ENCODE measurements around the gene ACOX1. TPM values are rescaled to one million over a fixed set of nuclear protein-coding genes. Genes with fewer than 3 reads are reported as not detected.

Gene ACOX1
- total and polyA plus RNA-seq, 2 of the 13 experiments (the other 11 are each of a cell fraction or from before 2014, with no cell fraction given) = 86.4 to 120 TPM

- TF ChIP-seq TERF1 (CRISPR knock-in tag; IDR thresholded peaks at IDR 0.05) (no peak), ATF7-NPFF (CRISPR knock-in tag; IDR thresholded peaks at IDR 0.05; ENCODE audit: low read depth) (peak; percentile 96), TRIM22 (IDR thresholded peaks at IDR 0.05) (no peak), RFXAP (CRISPR knock-in tag; IDR thresholded peaks at IDR 0.05; ENCODE audit: borderline replicate concordance) (peak; percentile 94), WIZ (CRISPR knock-in tag; IDR thresholded peaks at IDR 0.05) (peak; percentile 75; the same call in 1 of the 2 replicates), KAT2B (IDR thresholded peaks at IDR 0.05; ENCODE audit: borderline replicate concordance, low read depth, low read length) (no peak), FOXO1 (CRISPR knock-in tag; IDR thresholded peaks at IDR 0.05) (peak; percentile 64; the same call in 1 of the 2 replicates), ZNF512 (CRISPR knock-in tag; IDR thresholded peaks at IDR 0.05) (no peak), ZSCAN31 (CRISPR knock-in tag; IDR thresholded peaks at IDR 0.05; ENCODE audit: low read depth) (peak; percentile 86), ZSCAN29 (CRISPR knock-in tag; conservative IDR thresholded peaks at IDR 0.05) (peak; percentile 83; the same call in 1 of the 2 replicates), MEF2D (CRISPR knock-in tag; IDR thresholded peaks at IDR 0.05) (peak; percentile 84; the same call in 1 of the 2 replicates), SMARCC2 (IDR thresholded peaks at IDR 0.05) (no peak), LCORL (IDR thresholded peaks at IDR 0.05) (no peak), LCORL (CRISPR knock-in tag; IDR thresholded peaks at IDR 0.05) (peak; percentile 88), AKNA (CRISPR knock-in tag; IDR thresholded peaks at IDR 0.05; ENCODE audit: borderline replicate concordance) (no peak), CHCHD3 (CRISPR knock-in tag; IDR thresholded peaks at IDR 0.05) (0 out of 2 replicates have a peak, but pooled peaks have one; percentile 1), ETS1 (CRISPR knock-in tag; IDR thresholded peaks at IDR 0.05) (no peak), MBNL3 (CRISPR knock-in tag; conservative IDR thresholded peaks at IDR 0.05) (no peak), ATF5 (CRISPR knock-in tag; IDR thresholded peaks at IDR 0.05; ENCODE audit: low read depth) (no peak)
These were observed 38.1 kb downstream of the ACOX1 start, which contains the start of gene FBF1 (continued) for GRCh38 chr17:75940727-75941441.
